GM23248 (cell line): Measurements from ENCODE around the gene FAM171A2.

ENCODE experiments used
- EZH2 ChIP-seq: fragments of 200-600 bp; sonication (generic); IDR thresholded peaks from 2 replicates; pipeline ENCODE4 v1.6.1; 2018; ENCODE audit warnings: antibody characterized with exemption, mild to moderate bottlenecking; ENCODE audit not compliant: insufficient read depth, poor library complexity, severe bottlenecking
- EZH2phosphoT487 ChIP-seq: fragments of 200-600 bp; sonication (generic); IDR thresholded peaks from 2 replicates; pipeline ENCODE4 v1.6.1; 2018; ENCODE audit warnings: antibody characterized with exemption, moderate library complexity, mild to moderate bottlenecking, low read depth; ENCODE audit not compliant: insufficient read depth

DNA sequence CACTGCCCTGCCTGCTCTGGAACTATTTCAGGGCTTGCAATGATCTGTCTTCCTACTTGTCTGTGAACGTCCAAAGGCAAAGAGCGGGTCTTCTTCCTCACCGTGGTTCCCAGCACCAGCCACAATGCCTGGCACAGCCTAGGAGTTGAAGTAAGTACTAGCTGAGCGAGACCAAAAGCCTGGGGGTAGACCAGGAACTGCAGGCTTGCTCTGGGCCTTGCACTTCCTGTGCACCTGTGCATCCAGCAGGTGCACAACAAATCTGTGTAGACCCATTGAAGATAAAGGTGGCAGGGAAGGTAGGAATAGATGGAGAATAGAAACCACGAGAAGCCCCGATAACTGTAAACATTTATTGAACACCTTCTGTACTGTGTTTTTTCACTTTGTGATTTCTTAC, 4.6 kb downstream of the FAM171A2 start:
- TF ChIP-seq EZH2 (no peak), EZH2phosphoT487 (no peak)
